Measurements from ENCODE around the gene LCN1. TPM values are rescaled to one million over a fixed set of nuclear protein-coding genes. Genes with fewer than 3 reads are reported as not detected.

LCN1 gene
- total RNA-seq, 2 donors from 2014 or later, result not detected

GRCh38 chr9:135490980-135491464, 30.2 kb upstream of the LCN1 start:
- no peak for DNase-seq (ENCODE audit: low spot score)
- no peaks in the 10 kb centered on the region for H3K9me3 ChIP-seq
- no peak overlapping the region for H3K4me3 ChIP-seq
- H3K4me1 ChIP-seq, result no peaks in the 10 kb centered on the region
- H3K27ac ChIP-seq, result no peak overlapping the region
- TF ChIP-seq, protein P1, sequence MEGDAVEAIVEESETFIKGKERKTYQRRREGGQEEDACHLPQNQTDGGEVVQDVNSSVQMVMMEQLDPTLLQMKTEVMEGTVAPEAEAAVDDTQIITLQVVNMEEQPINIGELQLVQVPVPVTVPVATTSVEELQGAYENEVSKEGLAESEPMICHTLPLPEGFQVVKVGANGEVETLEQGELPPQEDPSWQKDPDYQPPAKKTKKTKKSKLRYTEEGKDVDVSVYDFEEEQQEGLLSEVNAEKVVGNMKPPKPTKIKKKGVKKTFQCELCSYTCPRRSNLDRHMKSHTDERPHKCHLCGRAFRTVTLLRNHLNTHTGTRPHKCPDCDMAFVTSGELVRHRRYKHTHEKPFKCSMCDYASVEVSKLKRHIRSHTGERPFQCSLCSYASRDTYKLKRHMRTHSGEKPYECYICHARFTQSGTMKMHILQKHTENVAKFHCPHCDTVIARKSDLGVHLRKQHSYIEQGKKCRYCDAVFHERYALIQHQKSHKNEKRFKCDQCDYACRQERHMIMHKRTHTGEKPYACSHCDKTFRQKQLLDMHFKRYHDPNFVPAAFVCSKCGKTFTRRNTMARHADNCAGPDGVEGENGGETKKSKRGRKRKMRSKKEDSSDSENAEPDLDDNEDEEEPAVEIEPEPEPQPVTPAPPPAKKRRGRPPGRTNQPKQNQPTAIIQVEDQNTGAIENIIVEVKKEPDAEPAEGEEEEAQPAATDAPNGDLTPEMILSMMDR (IDR thresholded peaks at IDR 0.05), result no peak
- peaks cover 19% of the 10 kb centered on the region for H3K36me3 ChIP-seq
- H3K27me3 ChIP-seq, result no peaks in the 10 kb centered on the region

DNA sequence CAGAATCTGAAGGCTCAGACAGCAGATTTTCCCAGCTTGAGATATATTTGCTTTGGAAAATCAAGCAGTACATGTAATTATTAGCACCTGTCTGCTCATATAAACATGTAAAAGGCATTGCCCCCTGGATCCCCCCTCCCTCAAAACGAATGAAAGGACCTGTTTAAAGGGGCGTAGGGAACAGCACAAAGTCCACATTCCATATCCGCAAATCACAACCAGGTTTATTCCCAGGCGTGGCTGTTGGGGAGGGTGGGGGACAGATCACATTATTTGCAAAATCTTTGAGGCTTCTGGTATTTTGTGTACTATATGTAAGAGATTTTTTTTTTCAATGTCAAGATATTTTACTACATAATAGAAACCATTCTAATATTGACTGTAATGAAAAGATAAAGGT, 29.5 kb upstream of the LCN1 start:
- Histone ChIP-seq H3K36me3 (peaks cover 12% of the 10 kb centered on the region), H3K4me1 (no peaks in the 10 kb centered on the region), H3K4me3 (no peak overlapping the region), H3K27ac (no peak overlapping the region), H3K9me3 (no peaks in the 10 kb centered on the region), H3K27me3 (no peaks in the 10 kb centered on the region)
- DNase-seq (ENCODE audit: low spot score), result no peak
- TF ChIP-seq, protein P1 (IDR thresholded peaks at IDR 0.05), result no peak

DNA sequence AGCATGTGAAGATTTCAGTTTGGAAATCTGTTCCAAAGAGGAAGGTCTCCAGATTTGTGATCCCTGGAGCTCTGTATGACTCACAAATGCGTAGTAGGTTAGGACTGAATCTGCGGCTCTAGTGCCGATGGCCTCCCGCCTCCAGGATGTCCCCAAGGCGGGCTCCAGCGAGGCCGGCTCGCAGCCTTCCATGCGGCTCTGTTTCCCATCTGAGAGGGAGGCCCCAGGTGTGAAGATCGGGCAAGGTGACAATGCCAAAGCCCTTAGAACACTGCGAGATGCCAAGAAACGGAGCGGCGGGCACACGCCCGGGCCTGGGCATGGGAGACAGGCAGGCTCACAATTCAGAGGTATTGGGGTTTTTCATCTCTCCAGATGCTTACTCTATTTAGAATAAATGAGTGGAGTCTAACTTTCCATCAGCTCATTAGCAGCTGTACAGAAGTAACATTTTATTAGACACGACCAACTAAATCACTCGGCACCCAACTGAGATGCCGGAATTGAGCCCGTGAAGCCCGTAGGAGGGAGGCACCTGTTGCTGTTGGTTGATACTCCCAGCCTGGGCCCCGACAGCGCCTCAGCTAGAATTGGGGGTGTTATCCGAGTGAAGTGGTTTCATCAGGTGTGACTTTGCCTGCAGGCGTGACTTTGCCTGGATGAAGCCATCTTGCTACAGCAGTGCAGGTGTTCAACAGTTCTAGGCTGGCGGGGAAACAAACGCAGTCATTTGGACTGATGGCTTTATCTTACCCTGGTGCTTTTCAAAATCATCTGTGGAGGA, 28.2 kb upstream of the LCN1 start:
- Histone ChIP-seq H3K9me3 (no peaks in the 10 kb centered on the region), H3K36me3 (peaks cover 5% of the 10 kb centered on the region), H3K27ac (no peak overlapping the region), H3K4me1 (no peaks in the 10 kb centered on the region), H3K27me3 (no peaks in the 10 kb centered on the region), H3K4me3 (no peak overlapping the region)
- TF ChIP-seq, protein P1 (IDR thresholded peaks at IDR 0.05), result no peak
- no peak for DNase-seq (ENCODE audit: low spot score)

GRCh38 chr9:135494791-135495559, 26.3 kb upstream of the LCN1 start:
- no peaks in the 10 kb centered on the region for H3K9me3 ChIP-seq
- H3K36me3 ChIP-seq, result no peaks in the 10 kb centered on the region
- peaks cover 0 to 7% of the 10 kb centered on the region in 2 donors for H3K4me1 ChIP-seq
- H3K27me3 ChIP-seq, result no peaks in the 10 kb centered on the region
- H3K27ac ChIP-seq, result no peak overlapping the region
- TF ChIP-seq, protein P1 (IDR thresholded peaks at IDR 0.05), result no peak
- no peak for DNase-seq (ENCODE audit: low spot score)
- H3K4me3 ChIP-seq, result no peak overlapping the region

DNA sequence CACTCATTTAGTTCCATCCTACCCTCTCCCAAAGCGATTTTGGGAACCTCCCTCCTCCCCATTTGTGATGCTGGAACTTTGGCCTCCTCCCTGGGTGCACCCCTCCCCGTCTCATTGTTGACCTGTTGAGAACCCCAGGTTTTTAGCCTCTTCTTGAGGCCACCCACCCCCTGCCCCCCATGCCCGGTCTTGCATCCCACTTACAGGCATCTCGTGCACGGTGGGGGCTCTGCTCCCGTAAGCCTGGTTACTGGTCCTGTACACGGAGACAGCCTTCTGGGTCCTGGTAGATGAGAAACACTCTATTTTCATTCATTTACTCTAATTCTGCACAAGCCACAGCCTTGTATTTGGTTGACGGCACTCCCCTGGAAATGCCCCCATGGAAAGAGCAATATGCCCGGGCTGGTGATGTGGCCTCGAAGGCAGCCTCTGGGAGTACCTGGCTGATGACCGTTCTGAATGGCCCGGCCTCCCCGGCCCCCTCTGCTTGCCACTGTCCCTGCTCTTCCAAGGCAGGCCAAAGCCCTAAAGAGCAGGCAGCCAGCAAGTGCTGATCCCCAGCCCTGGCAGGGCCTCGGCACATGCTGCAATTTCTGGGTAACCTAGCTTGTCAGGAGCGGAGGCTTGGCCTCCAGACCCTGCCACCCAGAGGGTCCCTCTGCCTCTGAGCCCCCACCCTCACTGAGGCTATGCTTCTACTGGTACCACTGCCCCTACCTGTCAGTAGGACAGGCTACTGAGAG, 22.7 kb upstream of the LCN1 start:
- TF ChIP-seq, protein P1 (IDR thresholded peaks at IDR 0.05), result no peak
- Histone ChIP-seq H3K27me3 (no peaks in the 10 kb centered on the region), H3K36me3 (peaks cover 10% of the 10 kb centered on the region), H3K4me3 (no peak overlapping the region), H3K4me1 (peaks cover 0 to 28% of the 10 kb centered on the region in 2 donors), H3K9me3 (no peaks in the 10 kb centered on the region), H3K27ac (no peak overlapping the region)
- no peak for DNase-seq (ENCODE audit: low spot score)
